K562 (cell line): ENCODE results near the gene ALG12.

Experiments used
- BCL6 ChIP-seq: fragments of 250-450 bp; sonication (Bioruptor Pico); IDR thresholded peaks from 2 replicates; pipeline ENCODE4 v1.4.0; 2020
- CBX1 ChIP-seq: sonication (generic); IDR thresholded peaks from 2 replicates; pipeline ENCODE4 v1.6.1; 2016; ENCODE audit warnings: antibody characterized with exemption, low read depth, mild to moderate bottlenecking
- CEBPB ChIP-seq: fragments of 450-650 bp; IDR thresholded peaks from 2 replicates; pipeline ENCODE4 v1.6.1; 2016; ENCODE audit warnings: missing genetic modification characterization, missing compliant biosample characterization
- EP300 ChIP-seq: IDR thresholded peaks from 2 replicates; pipeline ENCODE4 v1.6.1; 2012; ENCODE audit warnings: low read length, improper control_type of control experiment
- EZH2 ChIP-seq: IDR thresholded peaks from 2 replicates; pipeline ENCODE4 v1.6.1; 2012; ENCODE audit warnings: low read depth, mild to moderate bottlenecking, inconsistent platforms, low read length, borderline replicate concordance
- GABPA ChIP-seq: fragments of 200-800 bp; sonication (Bioruptor generic); conservative IDR thresholded peaks from 2 replicates; pipeline ENCODE4 v1.6.1; 2016; ENCODE audit warnings: low read depth, missing genetic modification characterization, missing compliant biosample characterization
- MXI1 ChIP-seq: IDR thresholded peaks from 2 replicates; pipeline ENCODE4 v1.6.1; 2011; ENCODE audit warnings: low read depth, mild to moderate bottlenecking, improper control_type of control experiment, low read length
- POLR2A ChIP-seq: fragments of 450-650 bp; conservative IDR thresholded peaks from 2 replicates; pipeline ENCODE4 v1.6.1; 2016
- TBP ChIP-seq: optimal IDR thresholded peaks from 2 replicates; pipeline ENCODE3; 2011; ENCODE audit warnings: low read depth, low read length, improper control_type of control experiment
- THAP7 ChIP-seq: fragments of 250-450 bp; sonication (Bioruptor Pico); IDR thresholded peaks from 2 replicates; pipeline ENCODE4 v1.5.0; 2021
- ZNF398 ChIP-seq: fragments of 250-450 bp; sonication (Bioruptor Pico); IDR thresholded peaks from 2 replicates; pipeline ENCODE4 v1.8.0; 2021; ENCODE audit warnings: moderate library complexity, mild to moderate bottlenecking, inconsistent platforms

- TF ChIP-seq BCL6, result no peak
- no peak for TF ChIP-seq CEBPB (tag)
- no peak for TF ChIP-seq THAP7 (CRISPR knock-in tag)
- no peak for TF ChIP-seq GABPA (tag)
- no peak for TF ChIP-seq MXI1
- TF ChIP-seq EP300, result no peak
- no peak for TF ChIP-seq CBX1
- TF ChIP-seq EZH2, result no peak
- no peak for TF ChIP-seq ZNF398 (CRISPR knock-in tag)
- TF ChIP-seq POLR2A, result no peak
- TF ChIP-seq TBP, result no peak
Measured at GRCh38 chr22:49883294-49883640, 35.0 kb downstream of the ALG12 start.
